ENCODE measurements around the gene SMPD3. TPM values are rescaled to one million over a fixed set of nuclear protein-coding genes. Genes with fewer than 3 reads are reported as not detected.
"Not testable (repeated sequence)": the region's sequence is repeated elsewhere in the genome, so short reads cannot be mapped to it uniquely, and the experiment has no call there.

Gene SMPD3
- 64.8 TPM for total RNA-seq

DNA sequence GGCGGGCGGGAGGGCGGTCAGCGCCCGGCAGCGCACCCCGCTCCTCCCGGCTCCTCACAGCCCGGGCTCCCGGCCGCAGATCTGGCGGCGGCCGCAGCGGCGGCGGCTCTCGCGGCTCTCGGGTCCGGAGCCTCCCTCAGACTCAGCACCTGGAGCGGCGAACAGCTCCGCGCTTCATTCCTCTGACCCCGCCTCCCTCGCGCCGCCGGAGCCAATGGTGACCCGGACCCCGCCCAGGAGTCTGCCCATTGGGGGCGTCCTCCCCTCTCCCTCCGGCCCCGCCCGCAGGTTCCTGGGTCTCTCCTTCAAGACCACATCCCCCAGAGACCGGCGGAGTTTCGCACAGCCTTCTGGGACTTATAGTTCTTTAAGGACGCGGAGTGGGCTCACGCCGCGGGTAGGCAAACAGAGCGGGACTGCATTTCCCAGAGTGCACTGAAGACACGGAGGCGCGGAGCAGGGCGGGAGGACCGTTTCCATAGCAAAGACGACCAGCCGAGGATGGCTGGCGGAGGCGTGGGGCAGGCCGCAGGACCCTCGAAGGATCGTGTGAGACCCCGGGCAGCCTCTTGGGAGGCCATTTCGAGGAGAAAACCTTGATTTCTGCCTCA, at the start of gene SMPD3:
Gene SMPD3, minus strand, starts transcription at position 149 of the 611 bp plus-strand sequence. CDS start 76,327 bp downstream, outside the sequence.
- DNase-seq (ENCODE audit: low spot score in 2 of 2): peak; percentile 98
- peak; percentile 91 for FAIRE-seq

DNA sequence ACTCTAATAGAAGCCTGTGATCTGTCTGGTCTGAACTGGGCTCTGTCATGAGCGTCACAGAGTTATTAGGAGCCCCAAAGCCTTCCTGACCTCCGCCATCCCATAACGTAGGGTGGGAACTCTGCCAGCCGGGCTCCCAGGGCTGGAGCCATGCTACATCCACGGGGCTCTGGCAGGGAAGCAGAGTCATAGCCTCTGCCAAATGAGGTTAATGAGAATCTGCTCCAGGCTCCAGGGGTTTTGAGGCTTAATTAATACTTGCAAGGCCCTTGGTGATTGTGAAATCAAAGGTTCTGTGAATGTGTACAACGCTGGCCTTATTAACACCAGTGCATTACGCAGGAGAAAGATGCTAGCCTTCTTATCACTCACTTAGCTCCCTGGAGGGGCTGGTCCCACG, 48.4 kb upstream of the SMPD3 start:
- no peak for DNase-seq (ENCODE audit: low spot score in 2 of 2)

DNA sequence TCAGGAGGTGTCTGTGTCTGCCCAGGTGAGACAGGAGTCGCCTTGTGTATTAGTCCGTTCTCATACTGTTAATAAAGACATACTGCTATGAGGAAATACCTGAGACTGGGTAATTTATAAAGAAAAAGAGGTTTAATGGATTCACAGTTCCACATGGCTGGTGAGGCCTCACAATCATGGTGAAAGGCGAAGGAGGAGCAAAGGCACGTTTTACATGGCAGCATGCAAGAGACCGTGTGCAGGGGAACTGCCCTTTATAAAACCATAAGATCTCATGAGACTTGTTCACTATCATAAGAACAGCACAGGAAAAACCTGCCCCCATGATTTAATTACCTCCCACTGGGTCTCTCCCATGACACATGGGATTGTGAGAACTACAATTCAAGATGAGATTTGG, 46.0 kb upstream of the SMPD3 start:
- FAIRE-seq; DNase-seq (ENCODE audit: low spot score in 2 of 2): not testable (repeated sequence)

More for the DNA sequence above, 48.4 kb upstream of the SMPD3 start:
- FAIRE-seq: no peak

DNA sequence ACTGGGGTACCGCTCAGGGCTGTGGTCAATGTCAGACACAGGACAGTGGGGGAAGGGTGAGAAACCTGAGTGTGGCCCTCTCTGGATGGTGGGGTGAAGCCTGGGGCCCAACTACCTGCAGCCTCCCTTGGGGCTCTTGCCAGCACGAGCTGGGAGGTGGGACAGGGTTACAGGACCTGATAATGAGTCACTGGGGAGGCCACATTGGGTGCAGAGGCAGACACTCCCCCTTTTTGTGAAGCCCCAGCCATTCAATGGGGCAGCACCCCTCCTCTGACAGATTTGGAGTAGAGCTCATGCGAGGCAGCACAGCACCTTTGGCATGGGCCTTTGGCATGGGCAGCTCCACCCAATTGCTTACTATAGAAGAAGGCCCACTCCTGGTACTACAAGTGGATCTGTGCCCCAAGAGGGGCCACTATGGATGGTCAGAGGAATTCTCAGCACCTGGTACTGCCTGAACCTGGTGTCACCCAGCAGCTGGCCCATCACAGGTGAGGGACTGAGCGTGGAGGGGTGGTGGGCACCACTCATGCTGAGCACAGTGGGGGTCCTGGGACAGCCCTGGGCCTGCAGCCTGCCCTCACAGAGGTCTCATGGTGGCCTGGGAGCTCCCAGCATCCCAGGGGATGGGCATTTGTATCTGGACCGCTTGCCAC, 45.2 kb upstream of the SMPD3 start:
- DNase-seq (ENCODE audit: low spot score in 2 of 2) (no peak), FAIRE-seq (no peak)

DNA sequence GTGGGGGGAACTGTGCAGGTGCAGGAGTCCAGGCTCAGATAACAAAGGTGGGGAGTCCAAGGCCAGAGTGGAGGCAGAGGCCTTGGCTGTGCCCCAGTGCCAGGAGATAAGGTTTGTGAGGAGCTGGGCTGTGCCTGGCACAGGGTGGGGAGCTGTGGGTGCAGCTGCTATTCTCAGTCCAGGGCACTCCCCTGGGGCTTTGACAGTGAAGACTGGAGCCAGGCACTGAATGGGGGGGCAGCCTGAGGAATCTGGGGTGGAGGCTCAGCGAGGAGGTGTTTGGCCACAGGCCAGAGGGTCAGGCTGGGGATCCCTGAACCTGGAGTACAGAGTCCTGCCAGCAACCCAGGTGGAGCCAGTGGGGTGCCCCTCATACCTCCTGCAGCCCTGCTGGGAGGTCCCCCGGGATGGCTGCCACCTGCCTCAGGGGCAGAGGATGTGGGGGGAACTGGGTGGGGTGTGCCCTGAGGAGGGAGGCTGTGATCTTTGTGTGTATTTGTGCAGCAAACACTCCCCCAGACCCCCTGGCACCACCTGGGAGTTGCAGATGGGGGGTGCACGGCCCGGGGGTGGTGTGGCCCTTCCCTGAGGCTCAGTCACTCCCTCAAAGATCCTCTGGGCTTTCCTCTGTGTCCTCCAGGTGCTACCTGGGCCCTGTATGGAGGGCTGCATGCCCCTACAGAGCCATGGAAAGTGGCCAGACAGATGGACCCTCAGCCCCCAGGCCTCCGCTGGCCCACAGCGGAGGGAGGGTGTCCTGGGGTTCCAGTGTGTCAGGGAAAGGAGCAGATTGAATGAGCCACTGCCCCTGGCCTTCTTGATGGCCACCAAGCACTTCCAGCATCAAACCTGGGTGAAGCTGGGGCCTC, 44.5 kb upstream of the SMPD3 start:
- DNase-seq (ENCODE audit: low spot score in 2 of 2): no peak
- FAIRE-seq: no peak

DNA sequence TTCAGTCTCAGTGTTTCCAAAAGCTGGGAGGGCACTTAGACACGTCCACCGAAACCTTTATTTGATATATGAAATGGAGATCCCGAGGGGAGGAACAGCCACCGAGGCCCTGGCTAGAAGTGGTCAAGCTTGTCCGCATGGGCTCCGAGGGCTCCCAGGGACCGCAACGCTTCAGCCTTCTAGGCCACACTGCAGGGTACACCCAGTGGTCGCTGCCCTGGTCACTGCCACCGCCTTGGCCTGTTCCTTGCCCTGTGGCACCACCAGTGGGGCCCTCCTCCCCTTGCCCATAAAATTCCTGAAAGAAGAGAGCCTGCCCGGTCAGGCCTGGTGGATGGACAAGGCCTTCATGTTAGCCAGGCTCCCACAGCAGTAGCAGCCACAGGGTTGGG, 43.8 kb upstream of the SMPD3 start:
- FAIRE-seq: no peak

DNA sequence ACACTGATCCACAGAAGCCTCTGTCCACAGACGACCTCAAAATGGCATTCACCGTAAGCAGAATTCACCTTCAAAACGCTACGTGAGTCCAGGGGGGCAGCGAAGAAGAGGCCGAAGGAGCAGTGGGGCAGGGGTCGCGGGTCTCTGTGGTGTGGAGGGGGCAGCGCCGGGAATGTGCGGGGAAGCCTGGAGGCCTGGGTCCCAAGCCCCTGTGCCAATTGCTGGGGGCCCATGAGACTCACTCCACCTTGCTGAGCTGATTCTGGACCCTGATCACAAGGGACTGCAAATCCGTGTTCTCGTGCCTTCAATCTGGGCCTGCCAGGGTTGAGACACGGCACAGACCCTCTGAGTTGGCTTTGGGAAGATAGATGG, 43.3 kb upstream of the SMPD3 start:
- FAIRE-seq: no peak
- DNase-seq (ENCODE audit: low spot score in 2 of 2): no peak

More for the DNA sequence above, 43.8 kb upstream of the SMPD3 start:
- no peak for DNase-seq (ENCODE audit: low spot score in 2 of 2)

DNA sequence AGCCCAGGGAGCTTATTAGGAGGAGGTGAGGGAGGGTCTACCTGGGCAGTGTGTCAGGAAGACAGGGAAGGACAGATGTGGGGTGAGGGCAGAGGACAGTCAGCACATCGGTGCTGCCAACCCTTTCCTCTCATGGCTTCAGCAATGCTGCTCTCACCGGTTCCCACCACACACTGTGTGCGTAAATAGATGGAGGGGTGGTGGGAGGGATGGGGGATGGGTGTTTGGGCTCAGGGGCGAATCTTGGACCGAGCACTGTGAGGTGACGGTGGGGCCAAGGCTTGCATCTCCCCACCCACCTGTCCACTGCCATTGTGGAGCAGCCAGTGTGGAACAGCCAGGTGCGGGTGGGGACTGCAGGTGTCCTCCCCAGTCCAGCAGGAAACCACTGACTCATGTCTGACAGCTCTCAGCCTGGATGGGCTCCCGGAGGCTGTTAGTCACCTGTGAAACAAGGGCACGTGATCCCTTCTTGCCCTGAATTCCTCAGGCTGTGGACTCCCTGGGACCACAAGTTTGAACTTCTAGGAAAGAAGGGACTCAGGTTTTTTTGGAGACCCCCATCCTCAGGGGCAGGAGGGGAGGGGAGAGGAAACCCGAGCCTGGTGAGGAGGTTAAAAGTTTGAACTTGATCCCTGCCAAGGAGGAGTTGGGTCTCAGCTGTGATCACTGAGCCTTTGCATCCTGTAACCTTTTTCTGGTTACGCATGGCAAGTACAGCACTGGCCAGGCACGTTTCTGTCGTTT, 42.7 kb upstream of the SMPD3 start:
- DNase-seq (ENCODE audit: low spot score in 2 of 2) (no peak), FAIRE-seq (no peak)

DNA sequence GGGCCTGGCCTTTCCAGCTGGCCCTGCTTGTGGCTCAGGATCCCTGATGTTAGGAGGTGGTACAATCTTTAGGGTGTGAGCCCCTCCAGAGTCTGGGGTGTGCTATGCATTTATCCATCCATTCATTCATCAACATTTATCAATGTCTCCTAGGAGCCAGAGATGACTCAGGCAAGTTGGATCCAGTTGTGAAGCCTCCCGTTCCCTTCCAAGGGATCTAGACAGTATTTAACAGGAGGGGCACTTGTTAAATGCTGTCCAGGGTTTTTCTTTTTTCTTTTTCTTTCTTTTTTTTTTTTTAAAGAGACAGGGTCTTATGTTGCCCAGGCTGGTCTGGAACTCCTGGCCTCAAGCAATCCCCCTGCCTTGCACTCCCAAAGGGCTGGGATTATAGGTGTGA, 42.0 kb upstream of the SMPD3 start:
- FAIRE-seq: no peak
- DNase-seq (ENCODE audit: low spot score in 2 of 2): no peak

DNA sequence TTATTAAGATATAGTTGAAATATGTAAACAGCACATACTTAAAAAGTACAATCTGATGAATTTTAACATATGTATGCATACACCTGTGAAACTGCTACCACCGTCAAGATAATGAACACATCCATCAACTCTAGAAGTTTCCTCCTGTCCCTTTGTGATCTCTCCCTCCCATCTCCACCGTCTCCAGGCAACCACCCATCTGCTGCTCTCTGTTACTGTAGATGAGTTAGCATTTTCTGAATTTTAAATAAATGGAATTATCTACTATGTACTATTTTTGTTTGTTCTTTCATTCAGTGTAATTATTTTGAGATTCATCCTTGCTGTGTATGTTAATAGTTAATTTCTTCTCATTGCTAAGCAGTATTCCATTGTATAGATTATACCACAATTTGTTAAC, 40.2 kb upstream of the SMPD3 start:
- no peak for DNase-seq (ENCODE audit: low spot score in 2 of 2)
- no peak for FAIRE-seq

DNA sequence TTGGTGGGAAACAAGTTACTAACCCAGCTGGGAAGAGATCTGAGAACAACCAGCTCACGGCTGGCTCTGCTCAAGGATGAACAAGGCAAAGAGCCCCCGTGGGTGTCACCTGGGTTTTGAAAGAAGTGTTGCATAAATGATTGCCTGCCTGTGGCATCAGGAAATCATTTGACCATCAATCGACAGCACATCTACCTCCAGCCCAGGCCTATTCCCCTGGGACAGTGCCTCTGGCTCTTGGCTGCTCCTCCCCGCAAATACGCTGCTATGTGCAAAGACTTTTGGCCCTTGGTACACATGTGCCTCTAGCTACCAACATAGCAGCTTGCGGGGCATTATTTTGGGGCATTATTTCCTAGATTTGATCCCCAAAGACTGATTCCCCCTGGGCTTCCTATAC, 39.4 kb upstream of the SMPD3 start:
- FAIRE-seq (no peak), DNase-seq (ENCODE audit: low spot score in 2 of 2) (no peak)

DNA sequence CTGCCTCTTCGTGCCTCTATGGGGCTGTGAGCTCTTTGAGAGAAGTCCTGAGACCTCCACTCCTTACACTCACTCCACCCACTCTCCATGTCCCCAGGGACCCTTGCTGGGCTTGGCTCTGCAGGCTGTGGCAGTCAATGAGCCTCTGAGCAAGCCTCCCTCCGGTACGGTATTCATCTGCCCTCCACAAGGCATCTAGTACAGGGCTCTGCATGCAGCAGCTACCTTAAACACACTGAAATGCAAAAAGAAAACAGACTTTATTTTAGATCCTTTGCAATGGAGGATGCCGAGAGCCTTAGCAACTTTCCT, 38.9 kb upstream of the SMPD3 start:
- DNase-seq (ENCODE audit: low spot score in 2 of 2) (no peak), FAIRE-seq (no peak)

DNA sequence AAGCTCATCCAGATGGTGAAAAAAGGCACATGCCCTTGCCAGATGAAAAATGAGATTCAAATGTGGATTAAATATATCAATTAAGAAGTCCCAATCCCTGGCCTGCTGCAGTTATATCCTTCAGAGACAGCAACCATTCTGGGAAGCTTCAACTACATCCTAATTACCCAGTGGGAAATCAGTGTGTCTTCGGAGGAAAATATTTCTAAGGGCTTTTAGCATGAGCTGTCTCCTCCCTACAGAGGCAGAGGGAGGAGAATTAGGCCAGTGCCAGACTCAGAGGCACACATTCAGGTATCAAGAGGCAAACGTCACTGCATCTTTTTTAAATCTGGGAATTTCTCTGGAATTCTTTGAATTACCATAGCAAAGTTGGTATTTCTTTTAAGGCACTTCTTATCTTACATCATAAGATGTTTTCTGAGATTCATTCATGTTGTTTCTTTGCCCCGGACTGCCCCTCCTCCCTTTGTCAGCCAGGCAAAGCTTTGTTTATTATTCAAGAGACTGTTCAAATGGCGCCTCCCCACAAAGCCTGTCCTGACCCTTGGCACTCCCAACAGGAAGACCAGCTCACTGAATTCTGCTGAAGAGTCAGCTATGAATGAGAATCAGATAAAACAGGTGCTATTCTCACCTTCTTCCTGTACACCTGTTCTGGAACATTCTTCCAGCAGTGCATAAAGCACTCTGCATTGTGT, 38.3 kb upstream of the SMPD3 start:
- DNase-seq (ENCODE audit: low spot score in 2 of 2) (no peak), FAIRE-seq (no peak)

DNA sequence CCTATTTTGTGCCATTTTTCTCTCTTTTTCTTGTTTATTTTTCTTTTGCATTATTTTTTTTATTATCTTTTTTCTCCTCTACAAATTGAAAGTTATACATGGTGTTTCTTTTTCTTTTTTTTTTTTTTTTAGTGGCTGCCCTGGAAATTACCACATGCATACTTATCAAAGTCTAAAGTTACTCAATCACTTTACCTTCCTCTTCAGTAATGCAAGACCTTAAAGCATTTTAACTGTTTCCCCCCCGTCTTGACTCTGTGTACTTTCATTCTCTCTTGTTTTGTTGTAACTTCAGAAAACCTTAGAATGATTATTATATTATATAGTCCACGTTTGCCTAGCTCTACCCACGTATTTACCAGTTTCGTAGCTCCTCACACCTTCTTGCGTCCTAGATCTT, 33.3 kb upstream of the SMPD3 start:
- FAIRE-seq: no peak
- no peak for DNase-seq (ENCODE audit: low spot score in 2 of 2)

DNA sequence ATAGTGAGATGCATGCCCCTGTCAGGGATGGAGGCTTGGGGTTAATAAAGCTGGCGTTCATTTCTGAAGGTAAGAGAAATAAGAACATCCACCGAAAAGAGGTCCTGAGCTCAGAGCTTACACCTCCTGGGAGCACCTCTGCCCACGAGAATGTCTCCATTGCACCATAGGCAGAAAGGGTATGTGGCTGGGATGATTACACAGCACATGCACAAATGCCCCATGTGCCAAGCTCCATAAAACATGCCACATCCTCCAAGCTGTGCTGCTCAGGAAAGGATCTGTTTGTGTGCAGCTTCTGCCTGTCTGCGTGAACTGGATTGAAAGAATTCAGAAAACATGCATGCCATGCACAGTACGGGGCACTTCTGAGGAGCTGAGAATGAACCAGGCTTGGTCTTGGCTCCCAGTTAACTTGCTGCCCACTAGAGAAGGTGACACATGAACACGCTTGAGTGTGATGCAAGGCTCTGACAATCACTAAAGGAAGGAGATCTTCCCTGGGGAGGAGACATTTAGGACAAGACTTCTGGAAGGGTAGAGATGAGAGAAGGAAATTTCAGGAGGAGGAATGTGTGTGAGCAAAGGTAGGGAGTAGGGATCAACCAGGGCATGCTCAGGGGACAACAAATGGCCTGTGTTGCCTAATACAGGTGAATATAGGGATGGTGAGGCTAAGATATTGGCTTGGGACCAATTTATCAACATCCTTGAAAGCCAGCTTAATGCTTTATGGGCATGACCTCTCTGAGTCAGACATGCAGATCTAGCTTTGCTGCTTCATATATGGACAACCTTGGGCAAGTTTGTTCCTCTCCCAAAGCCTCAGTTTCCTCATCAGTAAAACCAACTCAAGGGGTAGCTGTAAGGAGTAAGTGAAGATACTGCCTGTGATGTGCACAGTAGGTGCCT, 32.0 kb upstream of the SMPD3 start:
- FAIRE-seq (no peak), DNase-seq (ENCODE audit: low spot score in 2 of 2) (no peak)

DNA sequence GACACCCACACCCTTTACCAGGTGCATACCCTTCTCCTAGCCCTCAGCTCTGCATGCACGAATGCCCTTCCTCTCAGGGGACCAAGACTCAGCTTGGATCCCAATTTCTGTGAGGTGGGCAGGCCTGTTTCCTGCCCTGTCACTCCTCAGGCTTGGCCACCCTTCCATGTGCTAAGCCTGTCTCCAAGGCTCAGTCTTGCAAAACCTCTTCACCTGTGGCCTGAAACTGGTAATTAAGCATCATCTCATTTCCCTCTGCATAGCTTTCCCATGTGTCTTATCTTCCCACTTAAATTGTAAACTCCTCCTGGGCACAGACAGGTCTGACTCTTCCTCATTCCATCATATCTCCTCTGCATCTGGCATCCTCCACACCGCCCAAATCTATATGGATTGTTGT, 31.0 kb upstream of the SMPD3 start:
- no peak for FAIRE-seq
- no peak for DNase-seq (ENCODE audit: low spot score in 2 of 2)

DNA sequence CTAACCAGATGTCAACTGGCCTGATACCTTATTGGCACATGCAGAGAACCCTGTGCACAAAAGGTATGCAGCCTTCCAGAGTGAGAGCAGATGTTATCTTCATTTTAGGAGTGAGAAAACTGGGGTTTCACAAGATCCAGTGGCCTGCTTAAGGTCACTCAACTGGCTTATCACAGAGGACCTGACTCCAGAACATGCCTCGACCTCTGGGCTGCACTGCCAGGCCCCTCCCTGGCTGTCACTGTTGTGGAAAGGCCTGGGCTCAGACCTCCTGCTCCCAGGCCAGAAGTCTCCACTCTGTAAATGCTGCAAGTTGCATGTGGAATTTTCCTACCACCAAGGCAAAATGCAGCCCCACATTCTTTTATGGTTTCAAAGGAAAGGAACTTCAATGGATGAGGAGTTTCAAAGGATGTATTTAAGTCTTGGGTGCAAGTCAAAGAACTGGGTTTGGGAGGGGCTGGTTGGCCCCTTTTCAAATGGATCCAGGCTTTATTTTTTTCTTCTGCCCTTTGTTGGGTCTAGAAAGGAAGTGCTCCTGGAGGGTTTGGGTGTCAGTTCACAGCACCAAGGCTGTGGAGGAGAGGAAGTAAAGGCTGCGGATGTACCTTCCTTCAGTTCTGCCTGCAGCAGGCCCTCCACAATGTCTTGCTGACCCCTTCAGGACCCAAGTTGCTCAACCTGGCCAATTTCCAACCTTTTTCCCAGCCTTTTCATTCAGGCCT, 30.4 kb upstream of the SMPD3 start:
- no peak for FAIRE-seq
- DNase-seq (ENCODE audit: low spot score in 2 of 2): no peak

DNA sequence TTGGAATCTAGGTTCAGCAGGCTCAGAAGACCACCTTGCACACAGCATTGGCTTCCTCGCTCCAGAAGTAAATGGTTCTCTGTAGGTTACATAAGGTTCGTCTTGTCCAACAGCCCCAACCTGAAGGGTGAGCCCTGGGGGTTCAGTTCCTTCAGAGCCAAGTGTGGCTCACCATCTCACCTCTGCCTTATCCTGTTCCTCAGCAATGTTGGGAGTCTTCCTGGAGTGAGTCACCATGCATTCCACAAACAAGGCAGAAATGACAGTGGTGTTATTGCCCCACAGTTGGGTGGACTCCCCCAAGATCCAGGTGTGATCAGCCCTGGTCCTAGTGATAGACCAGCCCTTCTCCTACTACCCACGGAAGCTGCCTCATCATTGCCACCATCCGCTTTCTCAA, 26.8 kb upstream of the SMPD3 start:
- DNase-seq (ENCODE audit: low spot score in 2 of 2) (no peak), FAIRE-seq (no peak)
